OCI-LY7 (cell line): Measurements from ENCODE around the gene CNPPD1. TPM values are rescaled to one million over a fixed set of nuclear protein-coding genes. Genes with fewer than 3 reads are reported as not detected.
A peak's percentile ranks its signal among the peaks of the same experiment; 100 is the strongest.

Experiments
- BruUV-seq: library from RNA; stranded (reverse); fragments of 400-500 nt; replicated peaks from 2 replicates; lab custom pipeline; 2021; lab: Mats Ljungman, UMichigan
- CTCF ChIA-PET: fragments of 300-600 bp; sonication (Branson Sonifier 250); formaldehyde crosslinking; loops from one replicate; lab custom pipeline; 2022; ENCODE audit warnings: antibody characterized with exemption; ENCODE audit not compliant: unreplicated experiment; lab: Charles Lee
- POLR2A ChIA-PET: fragments of 300-600 bp; sonication (Branson Sonifier 250); formaldehyde crosslinking; loops from one replicate; lab custom pipeline; 2022; ENCODE audit warnings: antibody characterized with exemption; lab: Charles Lee
- DNase-seq: peaks from one replicate; pipeline ENCODE4 v3.0.0-alpha.2; 2015; ENCODE audit warnings: low spot score
- H2AFZ ChIP-seq: fragments of 200-600 bp; sonication (generic), shearing (Covaris generic); 2 replicates; pipeline ENCODE4 v1.6.1; 2014; ENCODE audit warnings: mild to moderate bottlenecking, antibody characterized with exemption, low read length, moderate library complexity
- H3K27ac ChIP-seq: fragments of 200-600 bp; sonication (generic); 2 replicates; pipeline ENCODE4 v1.5.1; 2014; ENCODE audit warnings: mixed run types, low read depth, mild to moderate bottlenecking, moderate library complexity, low read length, inconsistent platforms; ENCODE audit not compliant: poor library complexity, severe bottlenecking
- H3K36me3 ChIP-seq: fragments of 200-600 bp; sonication (generic); 2 replicates; pipeline ENCODE4 v1.6.1; 2014; ENCODE audit warnings: mild to moderate bottlenecking, antibody characterized with exemption, low read length, moderate library complexity, mixed read lengths; ENCODE audit not compliant: insufficient read depth
- H3K4me1 ChIP-seq: fragments of 200-600 bp; sonication (generic); 2 replicates; pipeline ENCODE4 v1.5.1; 2014; ENCODE audit warnings: mild to moderate bottlenecking, low read length; ENCODE audit not compliant: insufficient read depth, poor library complexity, severe bottlenecking
- H3K4me2 ChIP-seq: fragments of 200-600 bp; sonication (generic); 2 replicates; pipeline ENCODE4 v1.6.1; 2014; ENCODE audit warnings: mild to moderate bottlenecking, low read length
- H3K4me3 ChIP-seq: fragments of 200-600 bp; sonication (generic); 2 replicates; pipeline ENCODE4 v1.5.1; 2014; ENCODE audit warnings: mild to moderate bottlenecking, low read depth, low read length; ENCODE audit not compliant: poor library complexity, severe bottlenecking
- H3K79me2 ChIP-seq: fragments of 200-600 bp; sonication (generic); 2 replicates; pipeline ENCODE4 v1.6.1; 2016; ENCODE audit warnings: low read depth, mild to moderate bottlenecking, low read length, moderate library complexity, mixed read lengths; ENCODE audit not compliant: insufficient read depth
- H3K9me2 ChIP-seq: fragments of 200-600 bp; sonication (generic); 2 replicates; pipeline ENCODE4 v1.6.1; 2016; ENCODE audit warnings: mild to moderate bottlenecking, low read length, mixed read lengths; ENCODE audit not compliant: insufficient read depth
- H3K9me3 ChIP-seq: fragments of 200-600 bp; sonication (generic); 2 replicates; pipeline ENCODE4 v1.6.1; 2014; ENCODE audit warnings: mild to moderate bottlenecking, mixed run types, low read length, mixed read lengths
- H4K20me1 ChIP-seq: fragments of 200-600 bp; sonication (generic); 2 replicates; pipeline ENCODE4 v1.6.1; 2014; ENCODE audit warnings: mild to moderate bottlenecking, antibody characterized with exemption, low read length, moderate library complexity, mixed read lengths; ENCODE audit not compliant: insufficient read depth
- CTCF ChIP-seq: fragments of 200-600 bp; sonication (generic); conservative IDR thresholded peaks from 2 replicates; pipeline ENCODE4 v1.5.1; 2014; ENCODE audit warnings: mild to moderate bottlenecking, antibody characterized with exemption, low read length, moderate library complexity, mixed read lengths
- EZH2phosphoT487 ChIP-seq: fragments of 200-600 bp; sonication (generic); IDR thresholded peaks from 2 replicates; pipeline ENCODE4 v1.6.1; 2018; ENCODE audit warnings: low read depth, borderline replicate concordance, mild to moderate bottlenecking, mixed run types, antibody characterized with exemption, low read length, moderate library complexity, mixed read lengths
- intact Hi-C: fragments of 100-400 bp; cut with micrococcal nuclease; formaldehyde crosslinking; loops from one replicate; pipeline ENCODE4 v1.10.0; 2022; ENCODE audit not compliant: unreplicated experiment
- total RNA-seq, 2 experiments: library from RNA; depleted of rRNA in 1 of 2; stranded (reverse); fragments of >200 nt in 1 of 2; shearing (Covaris generic) in 1 of 2; gene quantifications; 2 replicates each; pipeline ENCODE4 v1.2.3, GENCODE V29; 2014 to 2022

CNPPD1 gene
- total RNA-seq, 2 experiments from 2014 or later, result 39.2 to 68.2 TPM

- ChIA-PET POLR2A (interaction anchor here (1.3 kb wide), 1 partner anchor 22 kb away, joined by 3 read pairs; the partner anchor contains the start of gene ZFAND2B), CTCF (no interaction called here)
- Histone ChIP-seq H3K27ac (no peak overlapping the region), H3K79me2 (peaks cover 11% of the 10 kb centered on the region; the same call in 1 of the 2 replicates), H2AFZ (no peak overlapping the region), H3K9me3 (no peaks in the 10 kb centered on the region), H3K4me3 (no peak overlapping the region), H3K9me2 (no peaks in the 10 kb centered on the region), H3K4me1 (peaks cover 7% of the 10 kb centered on the region), H3K4me2 (no peak overlapping the region), H3K36me3 (peaks cover 68% of the 10 kb centered on the region), H4K20me1 (0 out of 2 replicates have a peak, but pooled peaks cover 5% of the 10 kb centered on the region)
- intact Hi-C loops, result no loop called here
- DNase-seq, result no peak
- no TSS peak for BruUV-seq
- TF ChIP-seq EZH2phosphoT487, result no peak
- TF ChIP-seq CTCF, result no peak
Observed at GRCh38 chr2:219184121-219184520, 7.4 kb upstream of the CNPPD1 start.

- H3K79me2 ChIP-seq, result peaks cover 18% of the 10 kb centered on the region; the same call in 1 of the 2 replicates
- no peaks in the 10 kb centered on the region for H3K9me2 ChIP-seq
- no peak overlapping the region for H2AFZ ChIP-seq
- no peak for TF ChIP-seq EZH2phosphoT487
- no peak for TF ChIP-seq CTCF
- no peaks in the 10 kb centered on the region for H3K9me3 ChIP-seq
- H3K4me1 ChIP-seq, result peaks cover 10% of the 10 kb centered on the region
- DNase-seq, result no peak
- no peak overlapping the region for H3K27ac ChIP-seq
- 0 out of 2 replicates have a peak, but pooled peaks cover 10% of the 10 kb centered on the region for H4K20me1 ChIP-seq
- TSS peak; percentile 19 for BruUV-seq
- ChIA-PET CTCF (no interaction called here), POLR2A (interaction anchor here (1.3 kb wide), 1 partner anchor 23 kb away, joined by 3 read pairs; the partner anchor contains the start of gene ZFAND2B)
- H3K4me3 ChIP-seq, result no peak overlapping the region
- no peak overlapping the region for H3K4me2 ChIP-seq
- intact Hi-C loops, result no loop called here
- H3K36me3 ChIP-seq, result peaks cover 68% of the 10 kb centered on the region
Observed at GRCh38 chr2:219183151-219183772, 6.5 kb upstream of the CNPPD1 start.
